Activated effector memory CD4-positive, alpha-beta T cell treated with anti-CD3 and anti-CD28 coated beads, Interleukin-2, amount 50 U/mL, for 16 hours (primary cell): ENCODE data around the gene TOP2A.
"Not testable (repeated sequence)": the region's sequence is repeated elsewhere in the genome, so short reads cannot be mapped to it uniquely, and the experiment has no call there.

ENCODE experiments used
- DNase-seq: peaks from one replicate; pipeline ENCODE4 v3.0.0-alpha.2; 2020

TOP2A gene

GRCh38 chr17:40375786-40376185 lies 41.9 kb downstream of the TOP2A start:
- not testable (repeated sequence) for DNase-seq

DNA sequence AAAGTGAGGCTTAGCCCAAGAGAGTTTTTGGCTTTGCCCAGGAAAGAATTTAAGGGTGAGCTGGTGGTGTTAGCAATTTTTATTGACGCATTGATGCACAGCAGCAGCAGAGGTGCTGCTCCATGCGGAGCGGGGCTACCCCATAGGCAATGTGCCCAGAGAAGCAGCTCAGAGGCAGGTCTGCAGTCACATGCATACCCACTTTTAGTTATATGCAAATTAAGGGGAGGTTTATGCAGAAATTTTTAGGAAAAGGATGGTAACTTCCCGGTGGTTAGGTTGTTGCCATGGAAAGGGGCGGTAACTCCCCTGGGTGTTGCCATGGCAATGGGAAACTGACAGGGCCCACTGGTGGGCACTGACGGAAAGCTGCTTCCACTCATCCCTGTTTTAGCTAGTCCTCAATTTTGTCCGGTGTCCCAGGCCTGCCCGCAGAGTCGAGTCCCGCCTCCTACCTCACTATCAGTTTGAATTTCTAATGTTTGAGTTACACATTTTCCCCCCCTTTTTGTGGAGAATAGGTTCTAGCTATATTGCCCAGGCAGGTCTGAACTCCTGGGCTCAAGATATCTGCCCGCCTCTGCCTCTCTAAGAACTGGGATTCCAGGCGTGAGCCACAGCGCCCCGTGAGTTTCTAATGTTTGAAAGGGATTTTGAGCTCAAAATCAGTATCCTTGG lies 42.7 kb downstream of the TOP2A start:
- no peak for DNase-seq

- DNase-seq: no peak
Measured at GRCh38 chr17:40373999-40374398, 43.7 kb downstream of the TOP2A start.

GRCh38 chr17:40373324-40373723 lies 44.4 kb downstream of the TOP2A start:
- no peak for DNase-seq

DNA sequence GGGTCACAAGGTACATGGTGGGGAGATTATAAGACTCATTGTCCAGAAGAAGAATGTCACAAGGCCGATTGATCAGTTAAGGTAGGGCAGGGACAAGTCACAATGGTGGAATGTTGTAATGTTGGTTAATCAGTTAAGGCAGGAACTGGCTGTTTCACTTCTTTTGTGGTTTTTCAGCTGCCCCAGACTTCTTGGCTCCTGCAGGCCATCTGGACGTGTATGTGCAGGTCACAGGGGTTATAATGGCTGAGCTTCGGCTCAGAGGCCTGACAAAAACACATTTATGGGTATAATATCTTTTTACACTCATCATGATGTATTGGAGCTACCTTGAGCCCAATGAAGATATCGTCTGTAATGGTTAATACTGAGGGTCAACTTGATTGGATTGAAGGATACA lies 45.1 kb downstream of the TOP2A start:
- not testable (repeated sequence) for DNase-seq

GRCh38 chr17:40372031-40372430 lies 45.7 kb downstream of the TOP2A start:
- DNase-seq: no peak

GRCh38 chr17:40371261-40371929 lies 46.3 kb downstream of the TOP2A start:
- peak; percentile 64 for DNase-seq

DNA sequence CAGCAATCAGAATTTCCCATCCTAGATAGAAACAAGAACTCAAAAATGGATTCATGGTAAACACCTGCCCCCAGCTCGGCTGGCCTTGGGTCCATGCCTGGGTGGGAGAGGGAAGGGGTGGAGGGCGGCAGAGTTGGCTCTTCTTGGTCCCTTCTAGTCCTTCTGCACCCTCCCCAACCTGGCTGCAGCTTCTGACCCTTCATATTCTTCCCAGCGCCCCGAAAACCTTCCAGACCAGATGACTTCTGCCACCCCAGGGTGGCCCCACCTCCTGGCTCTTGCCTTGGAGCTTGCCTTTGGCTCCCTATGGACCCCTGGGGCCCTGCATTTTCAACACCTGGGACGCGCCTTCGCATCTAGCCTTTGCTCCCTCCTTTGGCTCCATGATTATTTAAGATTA lies 47.8 kb downstream of the TOP2A start:
- peak; percentile 25 for DNase-seq

DNA sequence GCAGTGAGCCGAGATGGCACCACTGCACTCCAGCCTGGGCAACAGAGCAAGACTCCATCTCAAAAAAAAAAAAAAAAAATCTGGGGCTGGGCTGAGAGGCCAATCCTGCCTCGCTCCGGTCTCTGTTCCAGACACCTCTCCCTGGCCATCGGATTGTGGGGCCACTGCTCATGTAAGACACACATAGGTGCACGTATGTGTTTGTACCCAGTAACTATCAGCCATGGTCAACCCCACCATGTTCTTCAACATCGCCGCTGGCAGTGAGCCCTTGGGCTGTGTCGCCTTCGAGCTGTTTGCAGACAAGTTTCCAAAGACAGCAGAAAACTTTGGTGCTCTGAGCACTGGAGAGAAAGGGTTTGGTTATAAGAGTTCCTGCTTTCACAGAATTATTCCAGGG lies 50.0 kb downstream of the TOP2A start:
- peak; percentile 37 for DNase-seq

- DNase-seq: peak; percentile 43
Measured at GRCh38 chr17:40366861-40367518, 50.7 kb downstream of the TOP2A start.

DNA sequence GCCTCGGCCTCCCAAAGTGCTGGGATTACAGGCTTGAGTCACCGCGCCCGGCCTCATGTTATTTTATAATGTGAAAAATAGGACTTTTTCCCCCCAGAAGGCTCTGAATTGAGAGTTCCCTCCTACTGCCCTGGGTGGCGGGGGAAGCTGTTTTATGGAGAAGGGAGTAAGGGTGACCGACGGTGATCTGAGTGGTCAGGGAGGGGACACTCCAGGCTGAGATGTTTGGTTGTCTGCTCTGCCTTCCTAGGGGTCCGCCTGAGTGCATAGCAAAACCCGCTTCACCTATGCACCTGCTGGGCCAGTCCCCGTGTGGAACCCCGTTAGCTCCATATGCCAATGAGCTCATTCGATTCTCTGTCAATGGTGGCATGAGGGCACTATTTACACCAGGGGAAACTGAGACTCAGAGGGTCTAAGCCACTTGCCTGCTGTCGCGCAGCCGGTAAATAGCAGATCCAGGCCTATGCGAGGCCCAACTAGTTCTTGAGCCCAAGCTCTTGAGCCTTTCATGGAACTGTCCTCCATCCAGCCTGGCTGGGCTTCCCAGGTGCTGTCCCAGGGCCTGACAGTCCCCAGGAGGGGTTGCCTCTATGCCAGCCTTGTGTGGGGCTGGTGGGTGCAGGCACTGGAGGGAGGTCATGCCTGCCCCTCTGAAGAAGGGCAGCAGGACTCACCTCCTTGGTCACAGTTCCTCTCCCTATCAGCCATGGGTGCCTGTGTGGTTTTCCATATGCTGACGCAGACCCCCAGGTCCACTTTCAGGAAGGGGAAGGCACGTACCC lies 51.4 kb downstream of the TOP2A start:
- DNase-seq: no peak

DNA sequence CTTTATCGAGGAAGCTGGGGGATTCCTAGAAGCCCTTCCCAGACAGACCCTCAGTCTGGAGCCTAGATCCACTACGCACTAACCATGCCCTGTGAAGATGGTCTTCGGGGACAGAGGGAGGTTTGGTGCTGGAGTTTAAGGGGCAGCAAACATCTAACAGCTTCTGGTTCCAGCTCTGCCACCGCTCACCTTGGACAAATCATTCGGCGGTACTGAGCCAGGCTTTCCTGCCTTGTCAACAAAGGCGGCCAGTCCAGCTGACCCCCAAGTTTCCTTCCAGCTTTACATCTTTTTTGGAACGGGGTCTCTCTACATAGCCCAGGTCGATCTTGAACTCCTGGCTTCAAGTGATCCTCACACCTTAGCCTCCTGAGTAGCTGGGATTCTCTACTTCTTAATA lies 52.8 kb downstream of the TOP2A start:
- DNase-seq: no peak

- no peak for DNase-seq
Measured at GRCh38 chr17:40364121-40364861, 53.4 kb downstream of the TOP2A start, which contains the start of gene GJD3. GJD3 (minus strand) TSS chr17:40364737; CDS start chr17:40363815, 922 bp downstream.

GRCh38 chr17:40363111-40363827 lies 54.4 kb downstream of the TOP2A start:
- no peak for DNase-seq

- DNase-seq: peak; percentile 92
Measured at GRCh38 chr17:40362696-40363110, 55.0 kb downstream of the TOP2A start.

- DNase-seq: no peak
Measured at GRCh38 chr17:40361925-40362695, 55.6 kb downstream of the TOP2A start.

GRCh38 chr17:40361063-40361924 lies 56.4 kb downstream of the TOP2A start:
- DNase-seq: no peak

- no peak for DNase-seq
Measured at GRCh38 chr17:40360091-40360490, 57.6 kb downstream of the TOP2A start.

GRCh38 chr17:40358323-40359038 lies 59.2 kb downstream of the TOP2A start:
- peak; percentile 96 for DNase-seq
